Endodermal cell (in vitro differentiated cells): Measurements from ENCODE around the gene USP33. TPM values are rescaled to one million over a fixed set of nuclear protein-coding genes. Genes with fewer than 3 reads are reported as not detected.
"Not testable (repeated sequence)": the region's sequence is repeated elsewhere in the genome, so short reads cannot be mapped to it uniquely, and the experiment has no call there.

Experiments used
- DNase-seq: peaks from one replicate; pipeline ENCODE4 v3.0.0-alpha.2; 2017
- H3K27ac ChIP-seq: 2 replicates; pipeline ENCODE4 v1.5.1; 2013; ENCODE audit warnings: mild to moderate bottlenecking, low read depth, low read length, moderate library complexity
- H3K27me3 ChIP-seq: 2 replicates; pipeline ENCODE4 v1.6.1; 2013; ENCODE audit warnings: mild to moderate bottlenecking, low read length, moderate library complexity; ENCODE audit not compliant: insufficient read depth, control insufficient read depth, poor library complexity, severe bottlenecking
- H3K36me3 ChIP-seq: 2 replicates; pipeline ENCODE4 v1.7.0; 2013; ENCODE audit warnings: mild to moderate bottlenecking, low read length, moderate library complexity; ENCODE audit not compliant: control insufficient read depth, insufficient read depth
- H3K4me1 ChIP-seq: one replicate; pipeline ENCODE4 v1.7.0; 2013; ENCODE audit warnings: low read length; ENCODE audit not compliant: control insufficient read depth, insufficient read depth
- H3K4me3 ChIP-seq: 2 replicates; pipeline ENCODE4 v1.5.1; 2013; ENCODE audit warnings: mild to moderate bottlenecking, low read length, moderate library complexity
- H3K9ac ChIP-seq: 2 replicates; pipeline ENCODE4 v1.6.1; 2013; ENCODE audit warnings: mild to moderate bottlenecking, low read length, moderate library complexity; ENCODE audit not compliant: poor library complexity, severe bottlenecking; ENCODE audit errors: extremely low read depth
- H3K9me3 ChIP-seq: 2 replicates; pipeline ENCODE4 v1.6.1; 2013; ENCODE audit warnings: mild to moderate bottlenecking, low read length, moderate library complexity; ENCODE audit not compliant: control insufficient read depth
- H3K27ac Mint-ChIP-seq: 2 replicates; pipeline ENCODE4 v1.8.0; 2020; ENCODE audit warnings: mixed read lengths
- H3K27me3 Mint-ChIP-seq: 2 replicates; pipeline ENCODE4 v1.8.0; 2021; ENCODE audit warnings: mild to moderate bottlenecking, mixed read lengths; ENCODE audit not compliant: insufficient read depth
- H3K36me3 Mint-ChIP-seq: 2 replicates; pipeline ENCODE4 v1.8.0; 2020; ENCODE audit warnings: low read depth, mixed read lengths
- H3K4me1 Mint-ChIP-seq: 2 replicates; pipeline ENCODE4 v1.8.0; 2020; ENCODE audit warnings: mixed read lengths
- H3K4me3 Mint-ChIP-seq: 2 replicates; pipeline ENCODE4 v1.8.0; 2020; ENCODE audit warnings: mild to moderate bottlenecking, moderate library complexity, mixed read lengths
- H3K9me3 Mint-ChIP-seq: 2 replicates; pipeline ENCODE4 v1.8.0; 2020; ENCODE audit warnings: mild to moderate bottlenecking, mixed read lengths
- WGBS, 2 experiments: methylation state at CpG; one replicate each; pipeline versions ENCODE4 v1.1.5 to v1.1.7; 2013; ENCODE audit warnings: missing lambda C conversion rate in 2 of 2, mixed read lengths in 1 of 2; ENCODE audit not compliant: insufficient coverage in 1 of 2, insufficient read length in 1 of 2; 5-methylcytosine and 5-hydroxymethylcytosine counted together
- total RNA-seq, 2 donors: library from RNA; stranded (reverse); fragmentation: NEBNext Ultra II Directional in 1 of 2; extraction: Animal tissue kit (Norgen Biotek cat#: 25700) in 1 of 2; gene quantifications; 2 replicates in 1 of 2; 3 replicates in 1 of 2; pipeline ENCODE4 v1.2.1, GENCODE V29; 2021
- TF ChIP-seq, protein P1 (sequence below): fragments of 200-600 bp; sonication (generic); conservative IDR thresholded peaks from 2 replicates; pipeline ENCODE4 v1.5.0; 2021; ENCODE audit warnings: antibody characterized with exemption, mild to moderate bottlenecking

The USP33 gene
- total RNA-seq, 2 donors from 2014 or later: 61.8 to 67.6 TPM

DNA sequence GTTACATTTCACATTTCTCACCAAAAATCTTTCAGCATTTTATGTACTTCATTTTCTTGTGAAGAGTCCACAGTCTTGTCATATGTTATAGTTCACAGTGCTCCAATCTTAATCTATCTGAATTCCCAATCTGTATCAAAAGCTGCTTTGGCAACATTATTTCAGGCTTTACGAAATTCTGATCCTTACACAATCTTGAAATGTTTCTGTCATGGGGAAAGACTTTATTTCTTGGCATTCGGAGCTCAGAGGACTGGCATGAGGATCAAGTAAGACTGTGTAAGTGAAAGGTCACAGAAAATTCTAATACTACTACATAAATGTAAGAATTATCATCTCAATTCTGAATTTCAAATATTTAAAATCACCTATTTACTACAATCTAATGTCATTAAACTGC lies 2.0 kb downstream of the USP33 start:
- Mint-ChIP-seq H3K4me1 (peaks cover 21% of the 10 kb centered on the region), H3K27ac (peak overlapping the region; percentile 26), H3K4me3 (peak overlapping the region; percentile 92), H3K9me3 (no peaks in the 10 kb centered on the region), H3K36me3 (no peaks in the 10 kb centered on the region), H3K27me3 (no peaks in the 10 kb centered on the region)
- Histone ChIP-seq H3K9ac (no peak overlapping the region), H3K27me3 (no peaks in the 10 kb centered on the region), H3K4me1 (no peaks in the 10 kb centered on the region), H3K27ac (no peak overlapping the region), H3K4me3 (peak overlapping the region; percentile 91), H3K9me3 (no peaks in the 10 kb centered on the region), H3K36me3 (no peaks in the 10 kb centered on the region)
- 100% methylated on average over 2 of the region's 2 CpGs; no CpG with 5 or more reads in 1 of the 2 experiments for WGBS, 2 experiments
- TF ChIP-seq, protein P1, sequence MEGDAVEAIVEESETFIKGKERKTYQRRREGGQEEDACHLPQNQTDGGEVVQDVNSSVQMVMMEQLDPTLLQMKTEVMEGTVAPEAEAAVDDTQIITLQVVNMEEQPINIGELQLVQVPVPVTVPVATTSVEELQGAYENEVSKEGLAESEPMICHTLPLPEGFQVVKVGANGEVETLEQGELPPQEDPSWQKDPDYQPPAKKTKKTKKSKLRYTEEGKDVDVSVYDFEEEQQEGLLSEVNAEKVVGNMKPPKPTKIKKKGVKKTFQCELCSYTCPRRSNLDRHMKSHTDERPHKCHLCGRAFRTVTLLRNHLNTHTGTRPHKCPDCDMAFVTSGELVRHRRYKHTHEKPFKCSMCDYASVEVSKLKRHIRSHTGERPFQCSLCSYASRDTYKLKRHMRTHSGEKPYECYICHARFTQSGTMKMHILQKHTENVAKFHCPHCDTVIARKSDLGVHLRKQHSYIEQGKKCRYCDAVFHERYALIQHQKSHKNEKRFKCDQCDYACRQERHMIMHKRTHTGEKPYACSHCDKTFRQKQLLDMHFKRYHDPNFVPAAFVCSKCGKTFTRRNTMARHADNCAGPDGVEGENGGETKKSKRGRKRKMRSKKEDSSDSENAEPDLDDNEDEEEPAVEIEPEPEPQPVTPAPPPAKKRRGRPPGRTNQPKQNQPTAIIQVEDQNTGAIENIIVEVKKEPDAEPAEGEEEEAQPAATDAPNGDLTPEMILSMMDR: no peak
- no peak for DNase-seq

DNA sequence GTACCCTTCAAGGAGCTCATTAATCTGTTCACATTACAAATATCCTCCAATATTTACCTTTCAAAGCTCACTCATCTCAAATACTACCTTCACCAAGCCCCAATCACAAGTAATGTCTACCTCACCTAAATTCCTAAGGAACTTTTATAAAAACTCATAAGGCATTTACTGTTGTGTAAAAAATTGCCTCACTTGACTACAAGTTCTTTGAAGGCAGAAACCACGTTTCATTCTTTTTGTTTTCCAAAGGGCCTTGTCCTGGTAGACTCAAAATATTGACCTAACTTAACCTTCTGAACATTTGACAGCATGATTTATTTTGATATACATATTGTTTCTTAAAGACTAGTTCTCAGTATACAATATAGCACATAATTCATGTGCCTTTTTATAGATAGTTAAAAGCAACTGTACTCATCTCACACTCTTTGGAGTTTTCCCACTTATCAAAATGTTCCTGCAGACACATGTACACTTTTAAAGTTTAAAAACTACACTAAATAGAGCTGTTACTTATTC lies 2.5 kb downstream of the USP33 start:
- TF ChIP-seq, protein P1: no peak
- peaks cover 21% of the 10 kb centered on the region for H3K4me1 Mint-ChIP-seq
- Histone ChIP-seq H3K4me1 (no peaks in the 10 kb centered on the region), H3K27me3 (no peaks in the 10 kb centered on the region), H3K9ac (no peak overlapping the region), H3K36me3 (no peaks in the 10 kb centered on the region), H3K27ac (no peak overlapping the region), H3K4me3 (no peak overlapping the region), H3K9me3 (no peaks in the 10 kb centered on the region)
- H3K9me3 Mint-ChIP-seq: no peaks in the 10 kb centered on the region
- H3K36me3 Mint-ChIP-seq: no peaks in the 10 kb centered on the region
- peak overlapping the region; percentile 92 for H3K4me3 Mint-ChIP-seq
- peak overlapping the region; percentile 26 for H3K27ac Mint-ChIP-seq
- WGBS, 2 experiments: 95% methylated on average over 1 of the region's 1 CpG; no CpG with 5 or more reads in 1 of the 2 experiments
- DNase-seq: no peak
- no peaks in the 10 kb centered on the region for H3K27me3 Mint-ChIP-seq

DNA sequence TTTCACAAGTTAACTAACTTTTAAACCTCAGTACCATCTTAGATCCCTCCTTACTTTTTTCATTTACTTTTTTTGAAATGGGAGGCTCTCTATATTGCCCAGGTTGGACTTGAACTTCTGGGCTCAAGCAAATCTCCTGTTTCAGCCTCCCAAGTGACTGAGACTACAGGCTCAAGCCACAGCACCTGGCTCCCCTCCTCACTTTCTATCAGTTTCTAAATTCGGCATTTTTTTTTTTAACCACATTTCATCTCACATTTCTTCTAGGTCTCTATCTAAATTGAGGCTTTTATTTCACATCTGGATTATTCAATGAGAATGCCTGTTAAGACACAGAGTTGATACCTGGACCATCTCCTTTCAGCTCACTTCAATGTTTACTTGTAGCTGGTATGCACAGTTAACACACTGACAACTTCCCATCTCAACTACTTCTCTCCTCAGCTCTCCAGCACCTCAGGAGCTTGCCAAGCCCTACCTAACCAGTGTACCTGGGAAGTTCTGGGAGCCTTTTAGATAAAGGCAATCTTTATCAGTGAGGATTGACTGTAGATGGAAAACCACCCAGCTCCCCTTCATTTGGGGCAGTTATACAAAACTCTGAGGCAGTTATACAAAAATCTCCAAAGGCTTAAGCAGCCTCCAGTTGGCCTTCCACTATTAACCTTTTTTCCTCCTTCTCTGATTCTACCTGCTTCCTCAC lies 3.4 kb downstream of the USP33 start:
- H3K4me3 Mint-ChIP-seq: no peak overlapping the region
- H3K4me1 Mint-ChIP-seq: peaks cover 21% of the 10 kb centered on the region
- no peaks in the 10 kb centered on the region for H3K9me3 Mint-ChIP-seq
- H3K4me3 ChIP-seq: no peak overlapping the region
- H3K27me3 Mint-ChIP-seq: no peaks in the 10 kb centered on the region
- no peak overlapping the region for H3K27ac ChIP-seq
- H3K36me3 Mint-ChIP-seq: no peaks in the 10 kb centered on the region
- peak; percentile 53 for DNase-seq
- 80 to 100% methylated on average over 1 of the region's 1 CpG for WGBS, 2 experiments
- H3K27ac Mint-ChIP-seq: no peak overlapping the region
- H3K27me3 ChIP-seq: no peaks in the 10 kb centered on the region
- H3K9me3 ChIP-seq: no peaks in the 10 kb centered on the region
- no peak overlapping the region for H3K9ac ChIP-seq
- H3K4me1 ChIP-seq: no peaks in the 10 kb centered on the region
- H3K36me3 ChIP-seq: no peaks in the 10 kb centered on the region
- TF ChIP-seq, protein P1: no peak

GRCh38 chr1:77749489-77749888 lies 10.2 kb downstream of the USP33 start:
- WGBS, 2 experiments: 93 to 99% methylated on average over 2 to 4 of the region's 4 CpGs
- not testable (repeated sequence) for H3K9me3 ChIP-seq, H3K4me3 Mint-ChIP-seq, H3K27ac Mint-ChIP-seq, H3K4me3 ChIP-seq, DNase-seq, H3K9ac ChIP-seq, H3K27me3 Mint-ChIP-seq, H3K9me3 Mint-ChIP-seq, H3K36me3 ChIP-seq, H3K27me3 ChIP-seq, H3K27ac ChIP-seq, H3K4me1 ChIP-seq, H3K36me3 Mint-ChIP-seq, H3K4me1 Mint-ChIP-seq
